CD4-positive, alpha-beta memory T cell (primary cell): ENCODE results near the gene FOXP4. TPM values are rescaled to one million over a fixed set of nuclear protein-coding genes. Genes with fewer than 3 reads are reported as not detected.

Experiments
- CTCF ChIA-PET: fragments of 350-600 bp; sonication (Branson Sonifier 250); formaldehyde crosslinking; loops from one replicate; lab custom pipeline; 2021; ENCODE audit warnings: inconsistent platforms; ENCODE audit not compliant: partially characterized antibody; lab: Charles Lee
- POLR2A ChIA-PET: fragments of 350-600 bp; sonication (Branson Sonifier 250); formaldehyde crosslinking; loops from one replicate; lab custom pipeline; 2021; ENCODE audit not compliant: partially characterized antibody; lab: Charles Lee
- DNase-seq, 5 donors: peaks; one replicate each; pipeline versions ENCODE4 v3.0.0 to v3.0.0-alpha.2; 2020 to 2022; ENCODE audit warnings: mixed read lengths in 1 of 5
- H3K27ac ChIP-seq: one replicate; pipeline ENCODE4 v1.7.0; 2013; ENCODE audit warnings: low read depth, low read length
- H3K27me3 ChIP-seq: 2 replicates; pipeline ENCODE4 v1.7.0; 2013; ENCODE audit warnings: mild to moderate bottlenecking, low read length, moderate library complexity; ENCODE audit not compliant: insufficient read depth
- H3K36me3 ChIP-seq: 2 replicates; pipeline ENCODE4 v1.7.0; 2013; ENCODE audit warnings: mild to moderate bottlenecking, low read length, moderate library complexity; ENCODE audit not compliant: insufficient read depth
- H3K4me1 ChIP-seq: 2 replicates; pipeline ENCODE4 v1.7.0; 2013; ENCODE audit warnings: mild to moderate bottlenecking, low read length, moderate library complexity; ENCODE audit not compliant: insufficient read depth
- H3K4me3 ChIP-seq, 2 donors: one replicate each; pipeline ENCODE4 v1.7.0; 2013; ENCODE audit warnings: low read length in 2 of 2, mild to moderate bottlenecking in 1 of 2
- H3K9me3 ChIP-seq, 2 donors: one replicate each; pipeline ENCODE4 v1.7.0; 2013; ENCODE audit warnings: low read length in 2 of 2, control low read depth in 1 of 2; ENCODE audit not compliant: control insufficient read depth in 1 of 2
- H3K27ac Mint-ChIP-seq, 7 donors: one replicate each; pipeline ENCODE4 v1.8.0; 2020 to 2021; ENCODE audit warnings: mixed read lengths in 7 of 7, mild to moderate bottlenecking in 6 of 7, inconsistent platforms in 3 of 7, moderate library complexity in 3 of 7
- H3K27me3 Mint-ChIP-seq, 2 donors: one replicate each; pipeline ENCODE4 v1.8.0; 2020 to 2021; ENCODE audit warnings: mixed read lengths in 2 of 2
- H3K36me3 Mint-ChIP-seq, 2 donors: one replicate each; pipeline ENCODE4 v1.8.0; 2020 to 2021; ENCODE audit warnings: mixed read lengths in 2 of 2, inconsistent platforms in 1 of 2, mild to moderate bottlenecking in 1 of 2
- H3K4me1 Mint-ChIP-seq, 4 donors: one replicate each; pipeline ENCODE4 v1.8.0; 2020 to 2021; ENCODE audit warnings: mixed read lengths in 4 of 4, mild to moderate bottlenecking in 1 of 4
- H3K4me3 Mint-ChIP-seq, 8 donors: one replicate each; pipeline ENCODE4 v1.8.0; 2020 to 2021; ENCODE audit warnings: mixed read lengths in 8 of 8, mild to moderate bottlenecking in 7 of 8, moderate library complexity in 6 of 8, inconsistent platforms in 3 of 8
- H3K9me3 Mint-ChIP-seq, 8 donors: one replicate each; pipeline ENCODE4 v1.8.0; 2020 to 2021; ENCODE audit warnings: mixed read lengths in 8 of 8, mild to moderate bottlenecking in 5 of 8, inconsistent platforms in 3 of 8, moderate library complexity in 1 of 8
- intact Hi-C: fragments of 100-400 bp; cut with micrococcal nuclease; formaldehyde crosslinking; loops from one replicate; pipeline ENCODE4 v1.15.1; 2023
- polyA plus RNA-seq, 2 donors: library from polyadenylated mRNA; unstranded; fragments of 300-500 nt; fragmentation: Illumina TruSeq; gene quantifications; one replicate each; pipeline ENCODE4 v1.2.3, GENCODE V29; 2021
- total RNA-seq, 2 experiments: library from RNA; stranded (reverse); gene quantifications; one replicate each; pipeline ENCODE4 v1.2.3, GENCODE V29; 2021

The FOXP4 gene
- total and polyA plus RNA-seq, 4 experiments from 2014 or later = 0.08 to 7.8 (median 4.5) TPM

DNA sequence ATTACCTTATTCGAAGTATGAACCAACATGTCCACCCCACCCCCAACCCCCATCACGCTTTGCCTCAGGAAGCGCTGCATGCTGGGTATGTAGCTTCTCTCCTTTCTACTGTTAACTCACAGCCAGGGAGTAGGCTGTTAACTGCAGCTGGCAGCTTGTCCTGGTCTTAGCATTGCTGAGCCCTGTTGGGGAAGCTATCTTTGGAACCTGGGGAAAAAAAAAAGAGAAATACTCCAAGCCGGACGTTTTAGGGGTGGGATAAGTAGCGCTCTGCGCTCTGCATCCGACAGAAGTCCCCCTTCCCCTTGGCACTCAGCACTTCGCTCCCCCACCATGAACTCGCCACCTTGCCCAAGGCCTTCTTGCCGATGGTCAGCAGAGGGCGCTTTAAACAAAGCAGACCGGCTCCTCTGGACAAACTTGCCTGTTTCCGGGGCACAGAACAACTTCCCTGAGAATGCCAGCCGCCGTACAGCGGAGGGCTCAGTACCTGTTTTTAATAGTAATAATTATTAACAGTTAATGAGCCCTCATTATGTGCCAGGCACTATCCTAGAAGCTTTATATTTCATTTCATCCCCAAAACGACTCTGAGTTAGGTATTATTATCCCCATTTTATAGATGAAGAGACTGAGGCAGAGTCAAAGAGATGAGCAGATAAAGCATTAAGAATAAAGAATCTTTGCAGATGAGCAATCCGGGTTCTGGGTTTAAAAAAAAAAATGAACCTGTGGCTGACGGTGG is 56.9 kb downstream of the FOXP4 start:
- ChIA-PET POLR2A (no interaction called here), CTCF (interaction anchor here (0.5 to 2.8 kb wide), 30 partner anchors 9 to 396 kb away, joined by 3 to 45 read pairs (median 4); no protein-coding TSS in a partner anchor)
- Histone ChIP-seq H3K4me1 (peaks cover 11% of the 10 kb centered on the region), H3K36me3 (no peaks in the 10 kb centered on the region), H3K9me3 (no peaks in the 10 kb centered on the region), H3K4me3 (no peak overlapping the region), H3K27me3 (peaks cover 3% of the 10 kb centered on the region), H3K27ac (no peak overlapping the region)
- Mint-ChIP-seq H3K9me3 (no peaks in the 10 kb centered on the region), H3K27me3 (peaks cover 4 to 7% of the 10 kb centered on the region in 2 donors), H3K27ac (peak overlapping the region in 2 of 7 donors; percentile 38 to 41), H3K4me1 (peaks cover 0 to 7% (median 5%) of the 10 kb centered on the region in 4 donors), H3K4me3 (peak overlapping the region in 3 of 8 donors; percentile 3 to 26 (median 18)), H3K36me3 (peaks cover 0 to 7% of the 10 kb centered on the region in 2 donors)
- DNase-seq = peak; percentile 67 to 71 (median 70)
- intact Hi-C loops = loop anchor here (1.0 to 2.0 kb wide), 2 partner anchors 80 to 174 kb away; no protein-coding TSS in a partner anchor

- H3K27me3 Mint-ChIP-seq = peaks cover 4 to 7% of the 10 kb centered on the region in 2 donors
- Histone ChIP-seq H3K4me1 (peaks cover 11% of the 10 kb centered on the region), H3K27me3 (peaks cover 3% of the 10 kb centered on the region), H3K36me3 (no peaks in the 10 kb centered on the region), H3K27ac (no peak overlapping the region), H3K4me3 (no peak overlapping the region), H3K9me3 (no peaks in the 10 kb centered on the region)
- intact Hi-C loops = no loop called here
- H3K36me3 Mint-ChIP-seq = peaks cover 0 to 7% of the 10 kb centered on the region in 2 donors
- H3K9me3 Mint-ChIP-seq = no peaks in the 10 kb centered on the region
- H3K4me3 Mint-ChIP-seq = no peak overlapping the region
- no peak overlapping the region for H3K27ac Mint-ChIP-seq
- POLR2A ChIA-PET = no interaction called here
- CTCF ChIA-PET = interaction anchor here (1.8 to 2.8 kb wide), 3 partner anchors 77 to 88 kb away, joined by 4 to 45 read pairs (median 32); no protein-coding TSS in a partner anchor
- DNase-seq = no peak
- peaks cover 0 to 7% (median 5%) of the 10 kb centered on the region in 4 donors for H3K4me1 Mint-ChIP-seq
Observed at GRCh38 chr6:41604006-41604405, 57.8 kb downstream of the FOXP4 start.

DNA sequence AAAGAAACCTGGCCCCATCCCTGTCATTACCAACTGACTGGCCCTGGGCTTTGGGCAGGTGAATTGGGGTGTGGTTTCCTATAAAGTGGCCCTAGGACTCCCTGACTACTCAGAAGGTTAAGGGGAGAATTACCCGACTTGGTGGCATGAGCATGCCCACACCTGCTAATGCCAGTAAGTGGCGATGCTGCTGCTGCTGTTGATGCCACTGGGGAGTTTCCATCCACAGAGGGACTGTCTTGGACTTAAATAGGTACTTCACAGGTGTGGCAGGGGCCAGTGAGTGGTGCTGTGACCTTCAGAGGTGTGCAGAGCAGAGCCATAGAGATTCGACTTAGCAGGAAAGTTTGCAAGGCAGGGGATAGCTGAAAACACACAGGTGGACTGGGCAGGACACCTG is 59.5 kb downstream of the FOXP4 start:
- Mint-ChIP-seq H3K27ac (no peak overlapping the region), H3K4me1 (peaks cover 0 to 7% (median 5%) of the 10 kb centered on the region in 4 donors), H3K9me3 (no peaks in the 10 kb centered on the region), H3K36me3 (peaks cover 0 to 4% of the 10 kb centered on the region in 2 donors), H3K4me3 (no peak overlapping the region), H3K27me3 (peaks cover 4 to 7% of the 10 kb centered on the region in 2 donors)
- Histone ChIP-seq H3K36me3 (no peaks in the 10 kb centered on the region), H3K27me3 (peaks cover 3% of the 10 kb centered on the region), H3K4me1 (peaks cover 11% of the 10 kb centered on the region), H3K9me3 (no peaks in the 10 kb centered on the region), H3K4me3 (no peak overlapping the region), H3K27ac (no peak overlapping the region)
- ChIA-PET POLR2A (no interaction called here), CTCF (interaction anchor here (0.7 to 1.6 kb wide), 5 partner anchors 77 to 181 kb away, joined by 3 to 6 read pairs (median 4); no protein-coding TSS in a partner anchor)
- intact Hi-C loops = no loop called here
- DNase-seq = no peak

DNA sequence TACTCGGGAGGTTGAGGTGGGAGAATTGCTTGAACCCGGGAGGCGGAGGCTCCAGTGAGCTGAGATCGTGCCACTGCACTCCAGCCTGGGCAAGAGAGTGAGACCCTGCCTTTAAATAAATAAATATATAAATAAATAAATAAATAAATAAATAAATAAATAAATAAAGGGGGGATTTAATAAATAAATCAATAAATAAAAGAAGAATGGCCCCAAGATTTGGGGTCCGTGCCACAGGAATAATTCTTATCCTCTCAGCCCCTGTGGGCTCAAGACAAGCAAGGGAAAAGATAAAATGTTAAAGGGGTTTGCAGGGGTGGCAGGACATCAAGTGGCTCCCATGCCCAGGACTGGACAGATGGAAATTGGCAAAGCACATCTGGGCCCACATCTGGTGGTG is 60.9 kb downstream of the FOXP4 start:
- intact Hi-C loops = no loop called here
- peaks cover 0 to 7% (median 5%) of the 10 kb centered on the region in 4 donors for H3K4me1 Mint-ChIP-seq

GRCh38 chr6:41607736-41608135 is 61.6 kb downstream of the FOXP4 start:
- DNase-seq = no peak

More for the DNA sequence above, 60.9 kb downstream of the FOXP4 start:
- Histone ChIP-seq H3K27ac (no peak overlapping the region), H3K4me1 (peaks cover 11% of the 10 kb centered on the region), H3K4me3 (no peak overlapping the region), H3K27me3 (peaks cover 3% of the 10 kb centered on the region), H3K9me3 (no peaks in the 10 kb centered on the region), H3K36me3 (no peaks in the 10 kb centered on the region)
- Mint-ChIP-seq H3K4me3 (peak overlapping the region in 1 of 8 donors; percentile 10), H3K27me3 (peaks cover 7% of the 10 kb centered on the region in 2 donors), H3K27ac (peak overlapping the region in 1 of 7 donors; percentile 75), H3K36me3 (no peaks in the 10 kb centered on the region), H3K9me3 (no peaks in the 10 kb centered on the region)
- POLR2A ChIA-PET = no interaction called here
- CTCF ChIA-PET = interaction anchor here (1.3 to 1.6 kb wide), 2 partner anchors 76 to 77 kb away, joined by 4 to 6 read pairs; no protein-coding TSS in a partner anchor
- DNase-seq = no peak

DNA sequence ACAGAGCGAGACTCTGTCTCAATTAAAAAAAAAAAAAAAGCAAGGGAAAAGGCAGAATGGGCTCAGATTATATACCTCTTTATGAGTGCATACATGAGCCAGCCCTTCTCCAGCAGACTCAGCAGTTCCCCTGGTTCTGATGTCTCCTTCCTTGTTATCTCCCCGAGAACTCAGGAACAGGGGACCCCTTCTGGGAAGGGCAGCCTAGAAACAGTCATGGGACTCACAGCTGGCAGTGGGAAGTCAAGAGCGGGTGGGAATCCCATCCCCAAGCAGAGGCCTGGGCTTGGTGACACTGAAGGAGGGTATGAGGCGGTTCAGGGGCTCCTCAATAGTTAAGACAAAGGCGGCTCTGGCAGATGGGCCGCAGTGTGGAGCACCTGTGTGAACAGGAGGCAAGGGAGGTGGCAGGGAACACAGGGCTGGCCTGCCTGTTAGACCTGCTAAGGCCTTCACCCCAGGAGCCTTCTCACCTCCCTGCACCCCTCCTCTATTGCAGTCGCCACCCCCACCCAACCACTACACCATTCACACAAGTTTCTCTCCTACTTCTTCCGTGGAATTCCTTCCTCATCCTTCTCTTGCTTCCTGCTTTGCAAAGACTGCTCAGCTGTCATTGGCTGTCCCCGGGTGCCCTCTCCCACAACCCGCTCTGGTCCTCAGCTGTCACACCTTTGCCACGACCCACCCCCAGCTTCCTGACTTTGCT is 62.4 kb downstream of the FOXP4 start:
- no peak overlapping the region for H3K27ac Mint-ChIP-seq
- POLR2A ChIA-PET = no interaction called here
- H3K9me3 Mint-ChIP-seq = peaks cover 0 to 8% (median 4%) of the 10 kb centered on the region in 8 donors
- intact Hi-C loops = no loop called here
- Histone ChIP-seq H3K36me3 (no peaks in the 10 kb centered on the region), H3K27ac (no peak overlapping the region), H3K4me3 (no peak overlapping the region), H3K9me3 (no peaks in the 10 kb centered on the region), H3K27me3 (peaks cover 3% of the 10 kb centered on the region), H3K4me1 (no peaks in the 10 kb centered on the region)
- CTCF ChIA-PET = interaction anchor here (0.7 to 1.5 kb wide), 2 partner anchors 48 to 75 kb away, joined by 3 to 6 read pairs; no protein-coding TSS in a partner anchor
- peak overlapping the region in 1 of 8 donors; percentile 1 for H3K4me3 Mint-ChIP-seq
- H3K4me1 Mint-ChIP-seq = no peaks in the 10 kb centered on the region
- H3K27me3 Mint-ChIP-seq = peaks cover 8 to 10% of the 10 kb centered on the region in 2 donors
- H3K36me3 Mint-ChIP-seq = peaks cover 0 to 2% of the 10 kb centered on the region in 2 donors
- DNase-seq = no peak

More at GRCh38 chr6:41607736-41608135, 61.6 kb downstream of the FOXP4 start:
- peaks cover 0 to 5% (median 4%) of the 10 kb centered on the region in 8 donors for H3K9me3 Mint-ChIP-seq
- ChIA-PET CTCF (interaction anchor here (0.7 kb wide), 1 partner anchor 49 kb away, joined by 3 read pairs; no protein-coding TSS in a partner anchor), POLR2A (no interaction called here)
- H3K36me3 ChIP-seq = no peaks in the 10 kb centered on the region
- no peak overlapping the region for H3K27ac ChIP-seq
- H3K27me3 ChIP-seq = peaks cover 3% of the 10 kb centered on the region
- H3K27me3 Mint-ChIP-seq = peaks cover 8 to 10% of the 10 kb centered on the region in 2 donors
- H3K4me3 ChIP-seq = no peak overlapping the region
- no peaks in the 10 kb centered on the region for H3K9me3 ChIP-seq
- peaks cover 0 to 2% of the 10 kb centered on the region in 2 donors for H3K36me3 Mint-ChIP-seq
- no peak overlapping the region for H3K4me3 Mint-ChIP-seq
- H3K4me1 ChIP-seq = peaks cover 8% of the 10 kb centered on the region
- H3K4me1 Mint-ChIP-seq = peaks cover 0 to 4% (median 3%) of the 10 kb centered on the region in 4 donors
- intact Hi-C loops = no loop called here
- no peak overlapping the region for H3K27ac Mint-ChIP-seq
